Hematopoietic multipotent progenitor cell treated with erythropoietin and hydrocortisone succinate and interleukin-3 and kit ligand, for 17 days (in vitro differentiated cells): ENCODE measurements around the gene SUV39H1.
A peak's percentile ranks its signal among the peaks of the same experiment; 100 is the strongest.

ENCODE experiments used
- DNase-seq: peaks from one replicate; pipeline ENCODE4 v3.0.0-alpha.2; 2015; ENCODE audit warnings: low spot score

Gene SUV39H1

GRCh38 chrX:48714573-48714972 is 18.0 kb downstream of the SUV39H1 start:
- DNase-seq = no peak

- peak; percentile 23 for DNase-seq
These were observed 18.5 kb downstream of the SUV39H1 start for GRCh38 chrX:48715072-48715471.

- DNase-seq = no peak
These were observed 19.5 kb downstream of the SUV39H1 start for GRCh38 chrX:48715876-48716502.

- DNase-seq = no peak
These were observed 23.4 kb downstream of the SUV39H1 start for GRCh38 chrX:48719958-48720357.

- DNase-seq = no peak
These were observed 24.2 kb downstream of the SUV39H1 start for GRCh38 chrX:48720577-48721250.

GRCh38 chrX:48721916-48722315 is 25.4 kb downstream of the SUV39H1 start:
- DNase-seq = no peak

- DNase-seq = no peak
These were observed 30.1 kb downstream of the SUV39H1 start for GRCh38 chrX:48726596-48726995.

- no peak for DNase-seq
These were observed 32.1 kb downstream of the SUV39H1 start for GRCh38 chrX:48728653-48729052.

GRCh38 chrX:48736303-48736702 is 39.8 kb downstream of the SUV39H1 start:
- DNase-seq = no peak

- DNase-seq = no peak
These were observed 40.3 kb downstream of the SUV39H1 start for GRCh38 chrX:48736878-48737212.

- peak; percentile 93 for DNase-seq
These were observed 40.8 kb downstream of the SUV39H1 start for GRCh38 chrX:48737213-48737938.

- no peak for DNase-seq
These were observed 41.4 kb downstream of the SUV39H1 start for GRCh38 chrX:48737940-48738339.

- DNase-seq = no peak
These were observed 45.3 kb downstream of the SUV39H1 start for GRCh38 chrX:48741834-48742233.

- DNase-seq = no peak
These were observed 48.7 kb downstream of the SUV39H1 start for GRCh38 chrX:48745222-48745621.

- no peak for DNase-seq
These were observed 51.0 kb downstream of the SUV39H1 start for GRCh38 chrX:48747415-48748016.

GRCh38 chrX:48749182-48749581 is 52.6 kb downstream of the SUV39H1 start:
- no peak for DNase-seq

GRCh38 chrX:48751343-48751742 is 54.8 kb downstream of the SUV39H1 start:
- DNase-seq = no peak

GRCh38 chrX:48752498-48752897 is 56.0 kb downstream of the SUV39H1 start:
- DNase-seq = no peak

- DNase-seq = no peak
These were observed 57.2 kb downstream of the SUV39H1 start for GRCh38 chrX:48753708-48754228.

GRCh38 chrX:48754238-48754637 is 57.7 kb downstream of the SUV39H1 start:
- no peak for DNase-seq
